K562 (cell line): Measurements from ENCODE around the gene POLL. TPM values are rescaled to one million over a fixed set of nuclear protein-coding genes. Genes with fewer than 3 reads are reported as not detected.

Experiments
- ATAC-seq: fragments of 200-7000 bp; cut with Tn5 transposase; 3 replicates; pipeline ENCODE4 v1.9.1; 2020; ENCODE audit warnings: moderate library complexity
- BruUV-seq: library from RNA; stranded (reverse); fragments of 400-500 nt; replicated peaks from 2 replicates; lab custom pipeline; 2021; lab: Mats Ljungman, UMichigan
- CTCF ChIA-PET: fragments of 300-600 bp; formaldehyde crosslinking; extraction: SDS; loops from one replicate; lab custom pipeline; 2021; ENCODE audit warnings: low intra/inter-chr PET ratio; lab: Yijun Ruan, JAX
- POLR2A ChIA-PET: fragments of 300-600, 350-650 bp; sonication (Branson Sonifier 250); formaldehyde crosslinking; extraction: SDS; loops from one replicate; lab custom pipeline; 2021; ENCODE audit warnings: antibody characterized with exemption, inconsistent platforms; lab: Yijun Ruan, JAX
- DNase-seq, 4 experiments: peaks; one replicate each; pipeline versions ENCODE4 v3.0.0 to v3.0.0-alpha.2; 2011 to 2018; ENCODE audit warnings: low spot score in 3 of 4, mixed read lengths in 3 of 4; ENCODE audit errors: extremely low read depth in 1 of 4
- FAIRE-seq: peaks from 2 replicates; lab custom pipeline; 2011; peaks lifted over from hg19 to GRCh38; lab: Jason Lieb, UNC
- H2AFZ ChIP-seq: 2 replicates; pipeline ENCODE4 v1.6.0; 2011; ENCODE audit warnings: low read depth, low read length, control low read depth, inconsistent platforms
- H3K27ac ChIP-seq: fragments of 200-600 bp; 3 replicates; pipeline ENCODE4 v1.8.0; 2011; ENCODE audit warnings: low read depth, mild to moderate bottlenecking, control low read depth, inconsistent platforms, low read length, moderate library complexity, mixed read lengths; ENCODE audit errors: extremely low read depth
- H3K27me3 ChIP-seq, 2 experiments: fragments of 300-600 bp in 1 of 2; 2 replicates in 1 of 2; 3 replicates in 1 of 2; pipeline versions ENCODE4 v1.6.0 to v1.8.0; 2011; ENCODE audit warnings: inconsistent platforms in 2 of 2, low read length in 2 of 2, mild to moderate bottlenecking in 1 of 2, mixed read lengths in 1 of 2, moderate library complexity in 1 of 2; ENCODE audit not compliant: control insufficient read depth in 2 of 2, insufficient read depth in 2 of 2
- H3K36me3 ChIP-seq: fragments of 300-600 bp; 3 replicates; pipeline ENCODE4 v1.8.0; 2011; ENCODE audit warnings: mild to moderate bottlenecking, low read length, inconsistent platforms; ENCODE audit not compliant: control insufficient read depth, insufficient read depth
- H3K4me1 ChIP-seq, 2 experiments: fragments of 200-600 bp in 1 of 2; replicated peaks in 1 of 2; 2 replicates in 1 of 2; 3 replicates in 1 of 2; pipeline versions ENCODE4 v1.5.1 to v1.8.0; 2011; ENCODE audit warnings: inconsistent platforms in 2 of 2, low read length in 2 of 2, mild to moderate bottlenecking in 1 of 2, mixed read lengths in 1 of 2, moderate library complexity in 1 of 2; ENCODE audit not compliant: control insufficient read depth in 2 of 2, insufficient read depth in 2 of 2
- H3K4me2 ChIP-seq: 2 replicates; pipeline ENCODE4 v1.6.1; 2011; ENCODE audit warnings: low read length, control low read depth, inconsistent platforms, mixed read lengths; ENCODE audit not compliant: insufficient read depth
- H3K4me3 ChIP-seq: fragments of 200-600 bp; sonication (generic), shearing (Covaris generic); 2 replicates; pipeline ENCODE4 v1.5.1; 2016; ENCODE audit warnings: control low read depth, inconsistent platforms
- H3K79me2 ChIP-seq: fragments of 200-600 bp; 3 replicates; pipeline ENCODE4 v1.8.0; 2011; ENCODE audit warnings: low read length, inconsistent platforms; ENCODE audit not compliant: control insufficient read depth, insufficient read depth
- H3K9ac ChIP-seq, 2 experiments: 2 replicates each; pipeline versions ENCODE4 v1.6.0 to v1.6.1; 2011; ENCODE audit warnings: low read depth in 2 of 2, low read length in 2 of 2, control low read depth in 1 of 2, inconsistent platforms in 1 of 2, mild to moderate bottlenecking in 1 of 2, mixed read lengths in 1 of 2; ENCODE audit not compliant: insufficient read depth in 1 of 2
- H3K9me1 ChIP-seq: one replicate; pipeline ENCODE4 v1.6.0; 2011; ENCODE audit warnings: inconsistent platforms, mild to moderate bottlenecking, low read length, moderate library complexity; ENCODE audit not compliant: control insufficient read depth, insufficient read depth
- H3K9me3 ChIP-seq: replicated peaks from 2 replicates; pipeline ENCODE4 v1.5.1; 2011; ENCODE audit warnings: low read depth, low read length, inconsistent platforms; ENCODE audit not compliant: control insufficient read depth, insufficient read depth
- H4K20me1 ChIP-seq: replicated peaks from 2 replicates; pipeline ENCODE4 v1.6.1; 2011; ENCODE audit warnings: low read length, inconsistent platforms, mixed read lengths; ENCODE audit not compliant: control insufficient read depth, insufficient read depth
- BDP1 ChIP-seq: IDR thresholded peaks from 3 replicates; pipeline ENCODE4 v1.6.1; 2011; ENCODE audit not compliant: insufficient read length, insufficient read depth
- BRD4 ChIP-seq: fragments of 200-600 bp; sonication (generic); IDR thresholded peaks from 2 replicates; pipeline ENCODE4 v1.6.1; 2017; ENCODE audit warnings: inconsistent platforms
- DPF2 ChIP-seq: fragments of 450-650 bp; IDR thresholded peaks from 2 replicates; pipeline ENCODE4 v1.6.1; 2016
- SMAD1 ChIP-seq: fragments of 150-350 bp; IDR thresholded peaks from 2 replicates; pipeline ENCODE4 v1.6.1; 2014; ENCODE audit warnings: low read length, low read depth; ENCODE audit not compliant: partially characterized antibody
- SNIP1 ChIP-seq: fragments of 450-650 bp; IDR thresholded peaks from 2 replicates; pipeline ENCODE4 v1.7.1; 2017; ENCODE audit warnings: low read depth, mild to moderate bottlenecking
- TSC22D4 ChIP-seq: fragments of 450-650 bp; IDR thresholded peaks from 2 replicates; pipeline ENCODE4 v1.6.1; 2016; ENCODE audit warnings: missing genetic modification characterization, missing biosample characterization, control low read depth
- ZBTB26 ChIP-seq: fragments of 450-650 bp; formaldehyde crosslinking; IDR thresholded peaks from 2 replicates; pipeline ENCODE4 v1.4.0; 2022; ENCODE audit warnings: missing genetic modification characterization
- ZFP91 ChIP-seq: sonication (generic); formaldehyde crosslinking; IDR thresholded peaks from 2 replicates; pipeline ENCODE4 v1.8.0; 2022; ENCODE audit warnings: mild to moderate bottlenecking, missing genetic modification reagents
- ZNF217 ChIP-seq: sonication (generic); formaldehyde crosslinking; IDR thresholded peaks from 2 replicates; pipeline ENCODE4 v1.8.0; 2022; ENCODE audit warnings: mild to moderate bottlenecking, missing genetic modification reagents
- ZNF263 ChIP-seq: sonication (generic); formaldehyde crosslinking; IDR thresholded peaks from 2 replicates; pipeline ENCODE4 v1.8.0; 2022; ENCODE audit warnings: mild to moderate bottlenecking, missing genetic modification reagents, borderline replicate concordance
- ZNF280A ChIP-seq: fragments of 450-650 bp; IDR thresholded peaks from 2 replicates; pipeline ENCODE4 v1.6.1; 2018; ENCODE audit warnings: mild to moderate bottlenecking, low read depth; ENCODE audit not compliant: partially characterized antibody
- ZNF398 ChIP-seq: fragments of 250-450 bp; sonication (Bioruptor Pico); IDR thresholded peaks from 2 replicates; pipeline ENCODE4 v1.8.0; 2021; ENCODE audit warnings: moderate library complexity, mild to moderate bottlenecking, inconsistent platforms
- ZNF583 ChIP-seq: fragments of 250-450 bp; sonication (Bioruptor Pico); IDR thresholded peaks from 2 replicates; pipeline ENCODE4 v1.4.0; 2020
- WGBS: fragments of 100-300 bp; shearing (Covaris generic); methylation state at CpG from one replicate; pipeline ENCODE4 v1.1.6; 2016; ENCODE audit warnings: low coverage, mixed read lengths; ENCODE audit not compliant: insufficient coverage; ENCODE audit errors: missing lambda C conversion rate; 5-methylcytosine and 5-hydroxymethylcytosine counted together
- in situ Hi-C: fragments of 300-500 bp; cut with MboI; formaldehyde crosslinking; loops from 4 replicates; pipeline ENCODE4 v1.15.0; 2018; ENCODE audit warnings: inconsistent platforms, mixed read lengths
- intact Hi-C: fragments of 100-400 bp; cut with micrococcal nuclease; formaldehyde crosslinking; loops from 2 replicates; pipeline ENCODE4 v1.14.2; 2022
- polyA plus RNA-seq, 8 experiments: library from polyadenylated mRNA; depleted of rRNA in 4 of 8; stranded (reverse) in 5 of 8; unstranded in 3 of 8; fragments of >200 nt; fragmentation: Nextera tagmentation in 2 of 8; fragmentation: Illumina TruSeq in 1 of 8; extraction: Ambion mirVana in 2 of 8; extraction: Trizol in 1 of 8; gene quantifications; 2 replicates each; pipeline versions ENCODE4 v1.2.1 to v1.2.3, GENCODE V29; 2011 to 2014; ENCODE audit warnings: inconsistent platforms in 1 of 8, missing spikeins in 1 of 8
- total RNA-seq, 7 experiments: library from RNA; depleted of rRNA in 6 of 7; stranded (reverse); fragments of >200 nt in 6 of 7; fragmentation: Illumina TruSeq in 2 of 7; extraction: Trizol in 2 of 7; gene quantifications; 2 replicates each; pipeline versions ENCODE4 v1.2.1 to v1.2.3, GENCODE V29; 2011 to 2021; ENCODE audit warnings: low replicate concordance in 1 of 7

The POLL gene
- total and polyA plus RNA-seq, 9 of the 15 experiments (the other 6 are each of a cell fraction or from before 2014, with no cell fraction given): 1.2 to 18.7 (median 10.9) TPM

GRCh38 chr10:101562231-101562630 lies 25.8 kb downstream of the POLL start:
- in situ Hi-C loops (no loop called here), intact Hi-C loops (no loop called here)
- ATAC-seq (no peak), DNase-seq (no peak), FAIRE-seq (no peak)
- Histone ChIP-seq H4K20me1 (no peaks in the 10 kb centered on the region), H3K27ac (no peak overlapping the region), H3K4me3 (no peak overlapping the region), H3K9me1 (no peaks in the 10 kb centered on the region), H3K4me2 (no peak overlapping the region), H2AFZ (no peak overlapping the region), H3K36me3 (no peaks in the 10 kb centered on the region), H3K9ac (no peak overlapping the region; a peak in 1 of 4 replicates), H3K4me1 (peaks cover 9 to 26% of the 10 kb centered on the region in 2 experiments; a peak in 4 of 5 replicates), H3K9me3 (no peaks in the 10 kb centered on the region), H3K79me2 (no peaks in the 10 kb centered on the region), H3K27me3 (no peaks in the 10 kb centered on the region)
- 70% methylated on average over 5 of the region's 5 CpGs for WGBS
- BruUV-seq: no TSS peak
- ChIA-PET POLR2A (no interaction called here), CTCF (no interaction called here)
- TF ChIP-seq ZFP91: no peak
- TF ChIP-seq BDP1: no peak
- TF ChIP-seq SMAD1: no peak
- no peak for TF ChIP-seq ZNF263
- TF ChIP-seq BRD4: no peak
- TF ChIP-seq ZNF217 (CRISPR knock-in tag): no peak
- TF ChIP-seq DPF2: no peak
- no peak for TF ChIP-seq TSC22D4 (tag)
- no peak for TF ChIP-seq SNIP1
- TF ChIP-seq ZNF398 (CRISPR knock-in tag): no peak
- no peak for TF ChIP-seq ZNF280A
- TF ChIP-seq ZNF583 (CRISPR knock-in tag): no peak
- no peak for TF ChIP-seq ZBTB26 (CRISPR knock-in tag)
